Neural crest cell (in vitro differentiated cells): ENCODE data around the gene ANKRD29. TPM values are rescaled to one million over a fixed set of nuclear protein-coding genes. Genes with fewer than 3 reads are reported as not detected.
"Not testable (repeated sequence)": the region's sequence is repeated elsewhere in the genome, so short reads cannot be mapped to it uniquely, and the experiment has no call there.

Experiments
- DNase-seq: peaks from one replicate; pipeline ENCODE4 v3.0.0; 2021; ENCODE audit warnings: low read depth, mixed read lengths, low spot score
- H3K27ac Mint-ChIP-seq: one replicate; pipeline ENCODE4 v1.8.0; 2021; ENCODE audit warnings: mild to moderate bottlenecking, mixed read lengths; ENCODE audit not compliant: unreplicated experiment
- H3K27me3 Mint-ChIP-seq: 2 replicates; pipeline ENCODE4 v1.8.0; 2021; ENCODE audit warnings: low read depth, mild to moderate bottlenecking, mixed read lengths
- H3K36me3 Mint-ChIP-seq: 2 replicates; pipeline ENCODE4 v1.8.0; 2021; ENCODE audit warnings: low read depth, mild to moderate bottlenecking, mixed read lengths
- H3K4me1 Mint-ChIP-seq: 2 replicates; pipeline ENCODE4 v1.8.0; 2021; ENCODE audit warnings: mixed read lengths
- H3K4me3 Mint-ChIP-seq: one replicate; pipeline ENCODE4 v1.8.0; 2021; ENCODE audit warnings: mild to moderate bottlenecking, mixed read lengths
- H3K9me3 Mint-ChIP-seq: 2 replicates; pipeline ENCODE4 v1.8.0; 2021; ENCODE audit warnings: mixed read lengths
- CTCF ChIP-seq: fragments of 200-600 bp; sonication (generic); conservative IDR thresholded peaks from 2 replicates; pipeline ENCODE4 v1.5.0; 2021; ENCODE audit warnings: antibody characterized with exemption, mild to moderate bottlenecking
- total RNA-seq: library from RNA; stranded (reverse); gene quantifications from 2 replicates; pipeline ENCODE4 v1.2.1, GENCODE V29; 2021

Gene ANKRD29
- total RNA-seq, 1 donor from 2014 or later, result 0.61 TPM

- Mint-ChIP-seq H3K27me3 (peaks cover 56% of the 10 kb centered on the region), H3K36me3 (no peaks in the 10 kb centered on the region), H3K27ac (no peak overlapping the region), H3K9me3 (no peaks in the 10 kb centered on the region), H3K4me3 (no peak overlapping the region), H3K4me1 (peaks cover 5% of the 10 kb centered on the region)
- DNase-seq, result no peak
- TF ChIP-seq CTCF, result no peak
Measured at GRCh38 chr18:23617412-23618014, 45.2 kb downstream of the ANKRD29 start.

- Mint-ChIP-seq H3K27me3 (peaks cover 44% of the 10 kb centered on the region), H3K27ac (no peak overlapping the region), H3K4me1 (peaks cover 5% of the 10 kb centered on the region), H3K36me3 (no peaks in the 10 kb centered on the region), H3K4me3 (no peak overlapping the region), H3K9me3 (no peaks in the 10 kb centered on the region)
- DNase-seq, result no peak
- TF ChIP-seq CTCF, result no peak
Measured at GRCh38 chr18:23616258-23616657, 46.5 kb downstream of the ANKRD29 start.

GRCh38 chr18:23614891-23615290 is 47.8 kb downstream of the ANKRD29 start:
- Mint-ChIP-seq H3K4me1 (peaks cover 5% of the 10 kb centered on the region), H3K36me3 (no peaks in the 10 kb centered on the region), H3K9me3 (no peaks in the 10 kb centered on the region), H3K27ac (no peak overlapping the region), H3K4me3 (no peak overlapping the region), H3K27me3 (peaks cover 30% of the 10 kb centered on the region)
- no peak for DNase-seq
- TF ChIP-seq CTCF, result no peak

- Mint-ChIP-seq H3K4me1 (peaks cover 5% of the 10 kb centered on the region), H3K36me3 (no peaks in the 10 kb centered on the region), H3K4me3 (no peak overlapping the region), H3K27me3 (peaks cover 25% of the 10 kb centered on the region), H3K9me3 (no peaks in the 10 kb centered on the region), H3K27ac (no peak overlapping the region)
- no peak for DNase-seq
- no peak for TF ChIP-seq CTCF
Measured at GRCh38 chr18:23614413-23614812, 48.3 kb downstream of the ANKRD29 start.

- DNase-seq, H3K36me3 Mint-ChIP-seq, H3K9me3 Mint-ChIP-seq, H3K27ac Mint-ChIP-seq, H3K4me1 Mint-ChIP-seq, H3K4me3 Mint-ChIP-seq: not testable (repeated sequence)
- H3K27me3 Mint-ChIP-seq, result peaks cover 12% of the 10 kb centered on the region
Measured at GRCh38 chr18:23613091-23613475, 49.6 kb downstream of the ANKRD29 start.

- no peaks in the 10 kb centered on the region for H3K9me3 Mint-ChIP-seq
- H3K4me1 Mint-ChIP-seq, result no peaks in the 10 kb centered on the region
- DNase-seq, result no peak
- no peak overlapping the region for H3K27ac Mint-ChIP-seq
- H3K27me3 Mint-ChIP-seq, result peaks cover 7% of the 10 kb centered on the region
- no peak for TF ChIP-seq CTCF
- no peak overlapping the region for H3K4me3 Mint-ChIP-seq
- H3K36me3 Mint-ChIP-seq, result no peaks in the 10 kb centered on the region
Measured at GRCh38 chr18:23612434-23613090, 50.1 kb downstream of the ANKRD29 start.
